ENCODE data around the gene TMEM184A. TPM values are rescaled to one million over a fixed set of nuclear protein-coding genes. Genes with fewer than 3 reads are reported as not detected.

The TMEM184A gene
- total and polyA plus RNA-seq, 2 of the 4 experiments (the other 2 are of a cell fraction), result 0.36 to 1.9 TPM

GRCh38 chr7:1580422-1581030 lies 24.5 kb upstream of the TMEM184A start:
- intact Hi-C loops (cut with micrococcal nuclease), result no loop called here
- Histone ChIP-seq H3K79me1 (ENCODE audit: low read depth in 1 of 2, low read length in 2 of 2) (no peaks in the 10 kb centered on the region), H2BK120ac (ENCODE audit: low read depth, low read length) (no peak overlapping the region), H3K4ac (ENCODE audit: low read depth, low read length) (no peak overlapping the region), H3K18ac (ENCODE audit: low read depth, low read length) (no peak overlapping the region), H2AK5ac (ENCODE audit: low read depth, low read length) (no peak overlapping the region), H3K9me3 (ENCODE audit: control insufficient read depth, insufficient read depth, low read length) (no peaks in the 10 kb centered on the region), H2BK5ac (ENCODE audit: low read depth, low read length, poor library complexity, severe bottlenecking) (no peak overlapping the region), H2AFZ (replicated peaks; ENCODE audit: low read length, poor library complexity) (no peak overlapping the region), H3K14ac (replicated peaks; ENCODE audit: low read depth, low read length) (no peak overlapping the region), H4K5ac (ENCODE audit: low read depth, low read length) (no peak overlapping the region), H2AK9ac (replicated peaks; ENCODE audit: low read depth, low read length, poor library complexity) (no peak overlapping the region), H4K91ac (ENCODE audit: insufficient read depth, low read depth, low read length) (no peak overlapping the region), H3K9me1 (ENCODE audit: insufficient read depth, low read length) (no peaks in the 10 kb centered on the region), H4K8ac (ENCODE audit: low read depth in 2 of 2, low read length in 2 of 2) (no peak overlapping the region), H2BK20ac (ENCODE audit: low read depth, low read length) (no peak overlapping the region), H4K20me1 (ENCODE audit: insufficient read depth, low read length) (no peaks in the 10 kb centered on the region), H3K9ac (ENCODE audit: low read depth, low read length) (no peak overlapping the region), H3K27ac (ENCODE audit: insufficient read depth, low read length) (no peak overlapping the region), H3K36me3 (ENCODE audit: control insufficient read depth, insufficient read depth, low read length) (no peaks in the 10 kb centered on the region), H3K4me1 (ENCODE audit: control insufficient read depth, insufficient read depth, low read length) (no peaks in the 10 kb centered on the region), H3K4me3 (ENCODE audit: insufficient read depth, low read depth, low read length) (no peak overlapping the region), H3K23ac (ENCODE audit: low read depth, low read length) (no peak overlapping the region), H3K4me2 (ENCODE audit: low read depth, low read length) (no peak overlapping the region), H2BK15ac (ENCODE audit: low read depth, low read length) (no peak overlapping the region), H3K27me3 (ENCODE audit: control insufficient read depth, insufficient read depth, low read length) (no peaks in the 10 kb centered on the region), H3K56ac (ENCODE audit: extremely low read depth, insufficient read depth, low read length) (no peak overlapping the region)
- dilution Hi-C loops (cut with HindIII; ENCODE audit: low sequenced_read_pairs, unreplicated experiment), result no loop called here
- CTCF ChIA-PET, result no interaction called here
- no TSS peak for BruUV-seq (replicated peaks)
- DNase-seq, result no peak
- TF ChIP-seq SMC3 (IDR thresholded peaks at IDR 0.05; ENCODE audit: low read depth, low read length) (no peak), MAFK (IDR thresholded peaks at IDR 0.05; ENCODE audit: low read depth, low read length) (no peak), POLR2A (IDR thresholded peaks at IDR 0.05; ENCODE audit: low read depth, low read length) (no peak), NFE2L2 (IDR thresholded peaks at IDR 0.05; ENCODE audit: low read depth, low read length) (no peak), FOS (IDR thresholded peaks at IDR 0.05; ENCODE audit: low read depth, low read length) (no peak), MAZ (IDR thresholded peaks at IDR 0.05; ENCODE audit: borderline replicate concordance, low read depth, low read length) (no peak)
- in situ Hi-C loops (cut with MboI; ENCODE audit: low sequenced_read_pairs), result loop anchor here (10.0 kb wide), 1 partner anchor 764 kb away; no protein-coding TSS in a partner anchor
- WGBS, 2 experiments (ENCODE audit: extremely low coverage in 2 of 2, insufficient read length in 1 of 2), result 85% methylated on average over 13 of the region's 19 CpGs; no CpG with 5 or more reads in 1 of the 2 experiments
- POLR2A ChIA-PET (ENCODE audit: unreplicated experiment), result no interaction called here
- ATAC-seq (ENCODE audit: low read depth), result no peak
